Activated CD4-positive, alpha-beta T cell treated with anti-CD3 and anti-CD28 coated beads, Interleukin-2, amount 10 ng/mL, durations not matched to agents 7 days and 5 days (primary cell): ENCODE measurements around the gene MCF2L2. TPM values are rescaled to one million over a fixed set of nuclear protein-coding genes. Genes with fewer than 3 reads are reported as not detected.
A peak's percentile ranks its signal among the peaks of the same experiment; 100 is the strongest.
"Not testable (repeated sequence)": the region's sequence is repeated elsewhere in the genome, so short reads cannot be mapped to it uniquely, and the experiment has no call there.

Source experiments
- CTCF ChIA-PET: fragments of 350-600 bp; sonication (Branson Sonifier 250); formaldehyde crosslinking; loops from one replicate; lab custom pipeline; 2021; ENCODE audit warnings: antibody characterized with exemption; lab: Charles Lee
- POLR2A ChIA-PET: fragments of 350-600 bp; sonication (Branson Sonifier 250); formaldehyde crosslinking; loops from one replicate; lab custom pipeline; 2021; ENCODE audit warnings: antibody characterized with exemption; lab: Charles Lee
- DNase-seq: peaks from one replicate; pipeline ENCODE4 v3.0.0-alpha.2; 2020
- H3K27ac Mint-ChIP-seq: one replicate; pipeline ENCODE4 v1.8.0; 2021; ENCODE audit warnings: mild to moderate bottlenecking, moderate library complexity, mixed read lengths
- H3K27me3 Mint-ChIP-seq: one replicate; pipeline ENCODE4 v1.8.0; 2021; ENCODE audit warnings: mixed read lengths
- H3K36me3 Mint-ChIP-seq: one replicate; pipeline ENCODE4 v1.8.0; 2021; ENCODE audit warnings: low read depth, mixed read lengths
- H3K4me1 Mint-ChIP-seq: one replicate; pipeline ENCODE4 v1.8.0; 2021; ENCODE audit warnings: mixed read lengths
- H3K4me3 Mint-ChIP-seq: one replicate; pipeline ENCODE4 v1.8.0; 2021; ENCODE audit warnings: mild to moderate bottlenecking, moderate library complexity, mixed read lengths
- H3K9me3 Mint-ChIP-seq: one replicate; pipeline ENCODE4 v1.8.0; 2021; ENCODE audit warnings: mixed read lengths
- total RNA-seq, 2 experiments: library from RNA; stranded (reverse); gene quantifications; one replicate each; pipeline ENCODE4 v1.2.3, GENCODE V29; 2021

The MCF2L2 gene
- total RNA-seq = 1 to 10 TPM; 3.6 to 5.4 TPM

GRCh38 chr3:183428447-183429211 is at the start of gene MCF2L2:
MCF2L2 (minus strand) TSS chr3:183428619; CDS start chr3:183427977, 642 bp downstream.
- Mint-ChIP-seq H3K9me3 (no peaks in the 10 kb centered on the region), H3K36me3 (no peaks in the 10 kb centered on the region), H3K4me3 (peak within 1 kb of the TSS; percentile 83), H3K27ac (peak within 1 kb of the TSS; percentile 83), H3K27me3 (peaks cover 7% of the 10 kb centered on the region), H3K4me1 (peaks cover 41% of the 10 kb centered on the region)
- POLR2A ChIA-PET = no interaction called here
- peak; percentile 85 for DNase-seq
- CTCF ChIA-PET = interaction anchor here (1.0 to 1.9 kb wide), 4 partner anchors 13 to 306 kb away, joined by 3 to 11 read pairs (median 3); no protein-coding TSS in a partner anchor

- Mint-ChIP-seq H3K27me3 (no peaks in the 10 kb centered on the region), H3K9me3 (no peaks in the 10 kb centered on the region), H3K27ac (no peak overlapping the region), H3K4me1 (peaks cover 9% of the 10 kb centered on the region), H3K4me3 (no peak overlapping the region), H3K36me3 (no peaks in the 10 kb centered on the region)
- no peak for DNase-seq
- CTCF ChIA-PET = interaction anchor here (1.1 kb wide), 1 partner anchor 99 kb away, joined by 3 read pairs; no protein-coding TSS in a partner anchor
- POLR2A ChIA-PET = no interaction called here
Measured at GRCh38 chr3:183477801-183478456, 49.5 kb upstream of the MCF2L2 start.

GRCh38 chr3:183475764-183476162 is 47.3 kb upstream of the MCF2L2 start:
- DNase-seq, H3K27me3 Mint-ChIP-seq, H3K36me3 Mint-ChIP-seq, H3K27ac Mint-ChIP-seq, H3K4me3 Mint-ChIP-seq, H3K4me1 Mint-ChIP-seq, H3K9me3 Mint-ChIP-seq: not testable (repeated sequence)
- POLR2A ChIA-PET = interaction anchor here (0.6 kb wide), 1 partner anchor 105 kb away, joined by 3 read pairs; no protein-coding TSS in a partner anchor
- CTCF ChIA-PET = interaction anchor here (1.0 kb wide), 1 partner anchor 45 kb away, joined by 3 read pairs; no protein-coding TSS in a partner anchor

GRCh38 chr3:183475016-183475763 is 46.8 kb upstream of the MCF2L2 start:
- Mint-ChIP-seq H3K27ac (no peak overlapping the region), H3K27me3 (no peaks in the 10 kb centered on the region), H3K36me3 (no peaks in the 10 kb centered on the region), H3K4me1 (peaks cover 3% of the 10 kb centered on the region), H3K4me3 (no peak overlapping the region), H3K9me3 (no peaks in the 10 kb centered on the region)
- DNase-seq = no peak
- CTCF ChIA-PET = interaction anchor here (1.0 kb wide), 1 partner anchor 45 kb away, joined by 3 read pairs; no protein-coding TSS in a partner anchor
- POLR2A ChIA-PET = interaction anchor here (0.6 kb wide), 1 partner anchor 106 kb away, joined by 3 read pairs; no protein-coding TSS in a partner anchor

- Mint-ChIP-seq H3K4me3 (no peak overlapping the region), H3K36me3 (no peaks in the 10 kb centered on the region), H3K27ac (no peak overlapping the region), H3K9me3 (no peaks in the 10 kb centered on the region), H3K27me3 (no peaks in the 10 kb centered on the region), H3K4me1 (peaks cover 9% of the 10 kb centered on the region)
- ChIA-PET POLR2A (no interaction called here), CTCF (interaction anchor here (2.3 kb wide), 1 partner anchor 293 kb away, joined by 6 read pairs; no protein-coding TSS in a partner anchor)
- DNase-seq = no peak
Measured at GRCh38 chr3:183473969-183474368, 45.5 kb upstream of the MCF2L2 start.

- Mint-ChIP-seq H3K4me1 (peaks cover 20% of the 10 kb centered on the region), H3K9me3 (no peaks in the 10 kb centered on the region), H3K4me3 (no peak overlapping the region), H3K27ac (no peak overlapping the region), H3K36me3 (no peaks in the 10 kb centered on the region), H3K27me3 (no peaks in the 10 kb centered on the region)
- no peak for DNase-seq
- POLR2A ChIA-PET = no interaction called here
- CTCF ChIA-PET = interaction anchor here (0.9 to 2.3 kb wide), 3 partner anchors 163 to 317 kb away, joined by 3 to 6 read pairs (median 3); partner anchors contain the start of gene KLHL24
Measured at GRCh38 chr3:183472155-183472554, 43.7 kb upstream of the MCF2L2 start.

- H3K27me3 Mint-ChIP-seq = no peaks in the 10 kb centered on the region
- H3K4me1 Mint-ChIP-seq = peaks cover 20% of the 10 kb centered on the region
- H3K9me3 Mint-ChIP-seq = no peaks in the 10 kb centered on the region
- DNase-seq = no peak
- ChIA-PET POLR2A (no interaction called here), CTCF (interaction anchor here (0.6 to 2.0 kb wide), 7 partner anchors 92 to 397 kb away, joined by 3 to 9 read pairs (median 6); no protein-coding TSS in a partner anchor)
- H3K27ac Mint-ChIP-seq = no peak overlapping the region
- H3K4me3 Mint-ChIP-seq = no peak overlapping the region
- H3K36me3 Mint-ChIP-seq = no peaks in the 10 kb centered on the region
Measured at GRCh38 chr3:183468424-183468823, 40.0 kb upstream of the MCF2L2 start.

- CTCF ChIA-PET = interaction anchor here (0.7 to 1.2 kb wide), 3 partner anchors 15 to 409 kb away, joined by 3 to 4 read pairs (median 4); no protein-coding TSS in a partner anchor
- H3K36me3 Mint-ChIP-seq = no peaks in the 10 kb centered on the region
Measured at GRCh38 chr3:183466575-183466974, 38.2 kb upstream of the MCF2L2 start.

GRCh38 chr3:183465710-183466109 is 37.3 kb upstream of the MCF2L2 start:
- peaks cover 20% of the 10 kb centered on the region for H3K4me1 Mint-ChIP-seq
- POLR2A ChIA-PET, DNase-seq, H3K4me3 Mint-ChIP-seq, H3K36me3 Mint-ChIP-seq, CTCF ChIA-PET, H3K9me3 Mint-ChIP-seq, H3K27ac Mint-ChIP-seq, H3K27me3 Mint-ChIP-seq: not testable (repeated sequence)

More at GRCh38 chr3:183466575-183466974, 38.2 kb upstream of the MCF2L2 start:
- Mint-ChIP-seq H3K9me3 (no peaks in the 10 kb centered on the region), H3K27ac (no peak overlapping the region), H3K27me3 (peaks cover 5% of the 10 kb centered on the region), H3K4me3 (no peak overlapping the region), H3K4me1 (peaks cover 20% of the 10 kb centered on the region)
- no peak for DNase-seq
- POLR2A ChIA-PET = no interaction called here

GRCh38 chr3:183464480-183464879 is 36.1 kb upstream of the MCF2L2 start:
- Mint-ChIP-seq H3K27me3 (peaks cover 5% of the 10 kb centered on the region), H3K9me3 (no peaks in the 10 kb centered on the region), H3K27ac (no peak overlapping the region), H3K4me3 (no peak overlapping the region), H3K36me3 (no peaks in the 10 kb centered on the region), H3K4me1 (peaks cover 16% of the 10 kb centered on the region)
- ChIA-PET CTCF (interaction anchor here (0.5 to 1.1 kb wide), 3 partner anchors 31 to 420 kb away, joined by 3 read pairs; partner anchors contain the start of gene PARL), POLR2A (no interaction called here)
- no peak for DNase-seq

GRCh38 chr3:183460081-183461055 is 31.9 kb upstream of the MCF2L2 start:
- Mint-ChIP-seq H3K4me1 (no peaks in the 10 kb centered on the region), H3K9me3 (no peaks in the 10 kb centered on the region), H3K36me3 (peaks cover under 1% of the 10 kb centered on the region), H3K27me3 (peaks cover 5% of the 10 kb centered on the region), H3K4me3 (no peak overlapping the region), H3K27ac (no peak overlapping the region)
- CTCF ChIA-PET = no interaction called here
- POLR2A ChIA-PET = no interaction called here
- no peak for DNase-seq
